ENCODE data around the gene CCDC116. TPM values are rescaled to one million over a fixed set of nuclear protein-coding genes. Genes with fewer than 3 reads are reported as not detected.

CCDC116 gene
- total RNA-seq, 2 donors from 2014 or later = 0.22 to 0.51 TPM

Other genes with a start within 250 kb of the CCDC116 start
- under 1 TPM in 1 of 2 donors, not detected in 1; 0.12 TPM for gene RIMBP3B, start 249.0 kb upstream of the CCDC116 start, total RNA-seq
- 1 to 10 TPM; 4.3 to 5.1 TPM for gene HIC2, start 215.4 kb upstream of the CCDC116 start, total RNA-seq
- gene TMEM191C, start 165.4 kb upstream of the CCDC116 start, total RNA-seq = 1 to 10 TPM; 1.5 to 3.0 TPM
- under 1 TPM in 1 of 2 donors, not detected in 1; 0.19 TPM for gene RIMBP3C, start 81.3 kb upstream of the CCDC116 start, total RNA-seq
- 10 to 100 TPM; 42.7 to 43.5 TPM for gene UBE2L3, start 65.0 kb upstream of the CCDC116 start, total RNA-seq
- 10 to 100 TPM; 39.7 to 48.8 TPM for gene YDJC, start 2.7 kb upstream of the CCDC116 start, total RNA-seq
- 10 to 100 TPM; 22.8 to 29.9 TPM for gene SDF2L1, start 9.5 kb downstream of the CCDC116 start, total RNA-seq
- gene PPIL2, start 33.3 kb downstream of the CCDC116 start, total RNA-seq = 10 to 100 TPM; 36.4 to 39.5 TPM
- gene YPEL1, start 103.0 kb downstream of the CCDC116 start, total RNA-seq = 1 to 10 TPM; 2.5 to 4.4 TPM
- 100 to 1,000 TPM; 107 to 154 TPM for gene MAPK1, start 234.9 kb downstream of the CCDC116 start, total RNA-seq